Measurements from ENCODE around the gene HPS4.

The HPS4 gene

GRCh38 chr22:26494506-26494905 is 10.9 kb upstream of the HPS4 start:
- no peak for DNase-seq

GRCh38 chr22:26492220-26492619 is 8.6 kb upstream of the HPS4 start:
- DNase-seq = no peak

GRCh38 chr22:26489447-26490036 is 6.0 kb upstream of the HPS4 start:
- DNase-seq = no peak

- no peak for DNase-seq
Observed at GRCh38 chr22:26487996-26488395, 4.4 kb upstream of the HPS4 start.

GRCh38 chr22:26486394-26486793 is 2.8 kb upstream of the HPS4 start:
- DNase-seq = no peak

- DNase-seq = no peak
Observed at GRCh38 chr22:26485806-26486390, 2.3 kb upstream of the HPS4 start.

GRCh38 chr22:26485013-26485412 is 1.4 kb upstream of the HPS4 start:
- no peak for DNase-seq

- no peak for DNase-seq
Observed at GRCh38 chr22:26484360-26484706, 750 bp upstream of the HPS4 start.

GRCh38 chr22:26483043-26483438 is 542 bp downstream of the HPS4 start:
- DNase-seq = no peak

GRCh38 chr22:26482161-26482560 is 1.4 kb downstream of the HPS4 start:
- no peak for DNase-seq

GRCh38 chr22:26481694-26482093 is 1.9 kb downstream of the HPS4 start:
- DNase-seq = no peak

- DNase-seq = no peak
Observed at GRCh38 chr22:26481112-26481693, 2.4 kb downstream of the HPS4 start.

GRCh38 chr22:26480611-26480932 is 3.0 kb downstream of the HPS4 start:
- DNase-seq = no peak

GRCh38 chr22:26479792-26480610 is 3.6 kb downstream of the HPS4 start:
- no peak for DNase-seq

GRCh38 chr22:26479043-26479791 is 4.4 kb downstream of the HPS4 start:
- no peak for DNase-seq

- no peak for DNase-seq
Observed at GRCh38 chr22:26477341-26477731, 6.2 kb downstream of the HPS4 start.

- no peak for DNase-seq
Observed at GRCh38 chr22:26476705-26477340, 6.8 kb downstream of the HPS4 start.

GRCh38 chr22:26474682-26475081 is 8.9 kb downstream of the HPS4 start:
- no peak for DNase-seq

GRCh38 chr22:26471522-26471921 is 12.1 kb downstream of the HPS4 start:
- no peak for DNase-seq

- DNase-seq = no peak
Observed at GRCh38 chr22:26470807-26471206, 12.8 kb downstream of the HPS4 start.

GRCh38 chr22:26466196-26466595 is 17.4 kb downstream of the HPS4 start:
- DNase-seq = no peak

GRCh38 chr22:26464312-26464711 is 19.3 kb downstream of the HPS4 start:
- DNase-seq = no peak

GRCh38 chr22:26463688-26464087 is 19.9 kb downstream of the HPS4 start:
- DNase-seq = no peak
